HepG2 (cell line): ENCODE data around the gene DYNC2LI1. TPM values are rescaled to one million over a fixed set of nuclear protein-coding genes. Genes with fewer than 3 reads are reported as not detected.

Source experiments
- ATAC-seq: fragments of 200-7000 bp; cut with Tn5 transposase; 3 replicates; pipeline ENCODE4 v1.9.1; 2020; ENCODE audit warnings: mild to moderate bottlenecking, moderate library complexity
- Bru-seq: library from RNA; stranded (reverse); fragments of 400-500 nt; gene quantifications from one replicate; lab custom pipeline; 2021; lab: Mats Ljungman, UMichigan
- BruChase-seq, 2 experiments: library from RNA; stranded (reverse); fragments of 400-500 nt; gene quantifications; one replicate each; lab custom pipeline; 2021; lab: Mats Ljungman, UMichigan
- BruUV-seq: library from RNA; stranded (reverse); fragments of 400-500 nt; replicated peaks from 2 replicates; lab custom pipeline; 2021; lab: Mats Ljungman, UMichigan
- CTCF ChIA-PET: fragments of 300-600 bp; formaldehyde crosslinking; extraction: SDS; loops from one replicate; lab custom pipeline; 2021; ENCODE audit warnings: low total read pairs, inconsistent platforms, low intra/inter-chr PET ratio; lab: Yijun Ruan, JAX
- POLR2A ChIA-PET: fragments of 350-600 bp; sonication (Branson Sonifier 250); formaldehyde crosslinking; loops from one replicate; lab custom pipeline; 2020; ENCODE audit warnings: antibody characterized with exemption, inconsistent platforms; lab: Yijun Ruan, JAX
- DNase-seq: peaks from one replicate; pipeline ENCODE4 v3.0.0-alpha.2; 2015; ENCODE audit warnings: low spot score
- FAIRE-seq: peaks from 3 replicates; lab custom pipeline; 2011; peaks lifted over from hg19 to GRCh38; lab: Jason Lieb, UNC
- H2AFZ ChIP-seq: one replicate; pipeline ENCODE4 v1.6.1; 2011; ENCODE audit warnings: low read length, inconsistent platforms
- H3K27ac ChIP-seq: fragments of 300-600 bp; 3 replicates; pipeline ENCODE4 v1.8.0; 2011; ENCODE audit warnings: mixed run types, mild to moderate bottlenecking, mixed read lengths, low read length, inconsistent platforms; ENCODE audit not compliant: insufficient read depth; ENCODE audit errors: extremely low read length
- H3K27me3 ChIP-seq, 2 experiments: fragments of 200-600 bp in 1 of 2; 2 replicates in 1 of 2; 3 replicates in 1 of 2; pipeline versions ENCODE4 v1.6.0 to v1.8.0; 2011; ENCODE audit warnings: low read length in 2 of 2, mild to moderate bottlenecking in 2 of 2, moderate library complexity in 2 of 2, inconsistent platforms in 1 of 2; ENCODE audit not compliant: insufficient read depth in 2 of 2, control insufficient read depth in 1 of 2
- H3K36me3 ChIP-seq, 2 experiments: fragments of 200-600 bp in 1 of 2; replicated peaks in 1 of 2; 2 replicates in 1 of 2; 3 replicates in 1 of 2; pipeline versions ENCODE4 v1.5.1 to v1.8.0; 2011; ENCODE audit warnings: low read length in 2 of 2, inconsistent platforms in 1 of 2; ENCODE audit not compliant: insufficient read depth in 2 of 2, control insufficient read depth in 1 of 2
- H3K4me1 ChIP-seq: 2 replicates; pipeline ENCODE4 v1.5.1; 2012; ENCODE audit warnings: low read length, inconsistent platforms; ENCODE audit not compliant: insufficient read depth
- H3K4me2 ChIP-seq: 2 replicates; pipeline ENCODE4 v1.6.0; 2011; ENCODE audit warnings: low read depth, low read length, inconsistent platforms
- H3K4me3 ChIP-seq, 3 experiments: fragments of 200-600 bp in 1 of 3; sonication (generic), shearing (Covaris generic) in 1 of 3; replicated peaks in 1 of 3; 2 replicates each; pipeline ENCODE4 v1.5.1; 2011 to 2016; ENCODE audit warnings: low read length in 3 of 3, inconsistent platforms in 2 of 3, low read depth in 2 of 3, mild to moderate bottlenecking in 2 of 3, control low read depth in 1 of 3, mixed read lengths in 1 of 3; ENCODE audit not compliant: insufficient read depth in 1 of 3
- H3K79me2 ChIP-seq: one replicate; pipeline ENCODE4 v1.6.1; 2011; ENCODE audit warnings: low read length, inconsistent platforms; ENCODE audit not compliant: insufficient read depth
- H3K9ac ChIP-seq: 2 replicates; pipeline ENCODE4 v1.6.0; 2011; ENCODE audit warnings: mild to moderate bottlenecking, low read depth, low read length, inconsistent platforms; ENCODE audit not compliant: insufficient read depth
- H3K9me3 ChIP-seq: 2 replicates; pipeline ENCODE4 v1.5.1; 2012; ENCODE audit warnings: mild to moderate bottlenecking, low read length
- H4K20me1 ChIP-seq: 2 replicates; pipeline ENCODE4 v1.6.0; 2011; ENCODE audit warnings: inconsistent platforms, mild to moderate bottlenecking, low read length, moderate library complexity; ENCODE audit not compliant: insufficient read depth
- CCAR2 ChIP-seq: fragments of 200-400 bp; formaldehyde crosslinking; optimal IDR thresholded peaks from 2 replicates; pipeline ENCODE3; 2018; ENCODE audit warnings: low read depth, mild to moderate bottlenecking, low read length, moderate library complexity
- KDM6A ChIP-seq: IDR thresholded peaks from 2 replicates; pipeline ENCODE4 v1.6.1; 2016; ENCODE audit warnings: low read depth
- KLF11 ChIP-seq: IDR thresholded peaks from 2 replicates; pipeline ENCODE4 v1.6.1; 2016; ENCODE audit warnings: missing compliant biosample characterization
- RFXANK ChIP-seq: IDR thresholded peaks from 2 replicates; pipeline ENCODE4 v1.6.1; 2016
- SETDB1 ChIP-seq: sonication (generic); formaldehyde crosslinking; IDR thresholded peaks from 2 replicates; pipeline ENCODE4 v1.5.1; 2020; ENCODE audit warnings: missing genetic modification reagents, mild to moderate bottlenecking, borderline replicate concordance
- SOX13 ChIP-seq, 3 experiments: fragments of 450-650 bp in 1 of 3; sonication (generic) in 1 of 3; formaldehyde crosslinking in 1 of 3; IDR thresholded peaks in 2 of 3; conservative IDR thresholded peaks in 1 of 3; 2 replicates each; pipeline versions ENCODE4 v1.5.0 to v1.6.1; 2016 to 2020; ENCODE audit warnings: antibody characterized with exemption in 1 of 3, mild to moderate bottlenecking in 1 of 3, missing compliant biosample characterization in 1 of 3, missing genetic modification reagents in 1 of 3, moderate library complexity in 1 of 3
- ZBTB8A ChIP-seq: sonication (generic); formaldehyde crosslinking; IDR thresholded peaks from 2 replicates; pipeline ENCODE4 v1.4.0; 2020; ENCODE audit warnings: mild to moderate bottlenecking, low read depth, missing genetic modification reagents, borderline replicate concordance
- ZNF639 ChIP-seq: conservative IDR thresholded peaks from 2 replicates; pipeline ENCODE4 v1.6.1; 2018; ENCODE audit warnings: missing genetic modification reagents
- ZNF678 ChIP-seq: sonication (generic); formaldehyde crosslinking; IDR thresholded peaks from 2 replicates; pipeline ENCODE4 v1.4.0; 2020; ENCODE audit warnings: mild to moderate bottlenecking, missing genetic modification reagents
- ZNF724P ChIP-seq: sonication (generic); formaldehyde crosslinking; IDR thresholded peaks from 2 replicates; pipeline ENCODE4 v1.8.0; 2022; ENCODE audit warnings: missing genetic modification reagents, borderline replicate concordance
- whole genome bisulfite sequencing: methylation state at CpG from one replicate; pipeline ENCODE4 v1.1.6; 2017; ENCODE audit warnings: low lambda C conversion rate; 5-methylcytosine and 5-hydroxymethylcytosine counted together
- in situ Hi-C: cut with HindIII; loops from 2 replicates; pipeline ENCODE4 v1.10.0; 2017; ENCODE audit warnings: low pct_unique_long_range_greater_than_20kb; ENCODE audit not compliant: extremely low pct_ligation_motif_present
- intact Hi-C: fragments of 100-400 bp; cut with micrococcal nuclease; formaldehyde crosslinking; loops from one replicate; pipeline ENCODE4 v1.10.0; 2022; ENCODE audit not compliant: unreplicated experiment
- long read RNA-seq, 2 experiments: library from RNA in 1 of 2; library from polyadenylated mRNA in 1 of 2; stranded (forward) in 1 of 2; unstranded in 1 of 2; transcript quantifications; one replicate each; pipeline ENCODE4 v2.0.0, GENCODE V29; 2019 to 2022
- polyA minus RNA-seq, 3 experiments: library from RNA; depleted of rRNA, polyadenylated mRNA; stranded (reverse); fragments of >200 nt; gene quantifications; 2 replicates each; pipeline ENCODE4 v1.2.3, GENCODE V29; 2011; ENCODE audit warnings: low replicate concordance in 1 of 3
- polyA plus RNA-seq, 8 experiments: library from polyadenylated mRNA; depleted of rRNA in 3 of 8; stranded (reverse) in 7 of 8; unstranded in 1 of 8; fragments of >200 nt; fragmentation: Illumina TruSeq in 4 of 8; extraction: Trizol in 4 of 8; gene quantifications; 2 replicates each; pipeline versions ENCODE4 v1.2.1 to v1.2.3, GENCODE V29; 2011 to 2016; ENCODE audit warnings: low read depth in 4 of 8, missing spikeins in 1 of 8, mixed read lengths in 1 of 8; ENCODE audit not compliant: insufficient read depth in 1 of 8
- total RNA-seq, 5 experiments: library from RNA; depleted of rRNA; stranded (reverse); fragments of >200 nt; fragmentation: Illumina TruSeq; extraction: Trizol; gene quantifications; 2 replicates each; pipeline ENCODE4 v1.2.3, GENCODE V29; 2016; ENCODE audit warnings: low read depth in 1 of 5
- TF ChIP-seq, protein P1 (sequence below): sonication (generic); formaldehyde crosslinking; IDR thresholded peaks from 2 replicates; pipeline ENCODE4 v1.8.1; 2022; ENCODE audit warnings: low read depth, mild to moderate bottlenecking, missing genetic modification reagents

DYNC2LI1 gene
- 23.2 and 27.9 TPM in 2 replicates for total RNA-seq (2016; rRNA removed; fragmentation: Illumina TruSeq; extraction: Trizol)
- 7.3 and 9.1 TPM in 2 replicates for total RNA-seq (2016; cell fraction: cytosol; rRNA removed; fragmentation: Illumina TruSeq; extraction: Trizol; ENCODE audit: low read depth)
- total RNA-seq (2016; cell fraction: insoluble cytoplasmic fraction; rRNA removed; fragmentation: Illumina TruSeq; extraction: Trizol): 23.5 and 32.2 TPM in 2 replicates
- 7.6 and 7.9 TPM in 2 replicates for total RNA-seq (2016; cell fraction: membrane; rRNA removed; fragmentation: Illumina TruSeq; extraction: Trizol)
- 15.5 and 17.2 TPM in 2 replicates for total RNA-seq (2016; cell fraction: nucleus; rRNA removed; fragmentation: Illumina TruSeq; extraction: Trizol)
- polyA plus RNA-seq (2011; rRNA removed): 10.2 and 16.9 TPM in 2 replicates
- 5.3 and 8.1 TPM in 2 replicates for polyA plus RNA-seq (2011; cell fraction: cytosol; rRNA removed)
- polyA plus RNA-seq (2011; cell fraction: nucleus; rRNA removed): 4.8 and 7.3 TPM in 2 replicates
- polyA plus RNA-seq (2012): 10.8 and 15.5 TPM in 2 replicates
- 2.7 TPM in 2 replicates for polyA plus RNA-seq (2016; cell fraction: cytosol; fragmentation: Illumina TruSeq; extraction: Trizol; ENCODE audit: low read depth)
- 30.8 and 44.1 TPM in 2 replicates for polyA plus RNA-seq (2016; cell fraction: insoluble cytoplasmic fraction; fragmentation: Illumina TruSeq; extraction: Trizol; ENCODE audit: low read depth)
- 4.5 and 4.8 TPM in 2 replicates for polyA plus RNA-seq (2016; cell fraction: membrane; fragmentation: Illumina TruSeq; extraction: Trizol; ENCODE audit: low read depth)
- 18.5 and 19.3 TPM in 2 replicates for polyA plus RNA-seq (2016; cell fraction: nucleus; fragmentation: Illumina TruSeq; extraction: Trizol; ENCODE audit: insufficient read depth, low read depth)
- 1.3 and 1.4 TPM in 2 replicates for polyA minus RNA-seq (2011; rRNA and poly(A)+ RNA removed; ENCODE audit: low replicate concordance)
- 6.3 and 8.7 TPM in 2 replicates for polyA minus RNA-seq (2011; cell fraction: cytosol; rRNA and poly(A)+ RNA removed)
- polyA minus RNA-seq (2011; cell fraction: nucleus; rRNA and poly(A)+ RNA removed): 12.1 and 18.2 TPM in 2 replicates
- Bru-seq, nascent RNA: percentile 51 among the genes with signal in this experiment
- BruChase-seq, experiment 1, labeled RNA remaining after a 6-hour chase: percentile 48 among the genes with signal in this experiment
- BruChase-seq, experiment 2, labeled RNA remaining after a 2-hour chase: percentile 51 among the genes with signal in this experiment
- long read RNA-seq, experiment 1, transcript DYNC2LI1-201 (13 exons, 1,399 nt): major isoform, 5 of 19 reads
- long read RNA-seq, experiment 1, partial matches to known transcripts: 4 of 19 reads
- long read RNA-seq, experiment 1, other reads (novel, unspliced or antisense): 5 of 19 reads
- long read RNA-seq, experiment 2, partial matches to known transcripts: 9 of 18 reads
- long read RNA-seq, experiment 2, other reads (novel, unspliced or antisense): 2 of 18 reads

- intact Hi-C loops: loop anchor here (5.0 to 10.0 kb wide), 2 partner anchors 139 to 167 kb away; partner anchors contain the start of gene PLEKHH2
- H3K9ac ChIP-seq: peak within 1 kb of the TSS; percentile 65
- CTCF ChIA-PET: no interaction called here
- TF ChIP-seq ZNF724P (CRISPR knock-in tag): peak; percentile 78
- no peak for TF ChIP-seq CCAR2
- no peak; the same call in 1 of the 2 replicates for TF ChIP-seq ZNF639
- TF ChIP-seq, protein P1, sequence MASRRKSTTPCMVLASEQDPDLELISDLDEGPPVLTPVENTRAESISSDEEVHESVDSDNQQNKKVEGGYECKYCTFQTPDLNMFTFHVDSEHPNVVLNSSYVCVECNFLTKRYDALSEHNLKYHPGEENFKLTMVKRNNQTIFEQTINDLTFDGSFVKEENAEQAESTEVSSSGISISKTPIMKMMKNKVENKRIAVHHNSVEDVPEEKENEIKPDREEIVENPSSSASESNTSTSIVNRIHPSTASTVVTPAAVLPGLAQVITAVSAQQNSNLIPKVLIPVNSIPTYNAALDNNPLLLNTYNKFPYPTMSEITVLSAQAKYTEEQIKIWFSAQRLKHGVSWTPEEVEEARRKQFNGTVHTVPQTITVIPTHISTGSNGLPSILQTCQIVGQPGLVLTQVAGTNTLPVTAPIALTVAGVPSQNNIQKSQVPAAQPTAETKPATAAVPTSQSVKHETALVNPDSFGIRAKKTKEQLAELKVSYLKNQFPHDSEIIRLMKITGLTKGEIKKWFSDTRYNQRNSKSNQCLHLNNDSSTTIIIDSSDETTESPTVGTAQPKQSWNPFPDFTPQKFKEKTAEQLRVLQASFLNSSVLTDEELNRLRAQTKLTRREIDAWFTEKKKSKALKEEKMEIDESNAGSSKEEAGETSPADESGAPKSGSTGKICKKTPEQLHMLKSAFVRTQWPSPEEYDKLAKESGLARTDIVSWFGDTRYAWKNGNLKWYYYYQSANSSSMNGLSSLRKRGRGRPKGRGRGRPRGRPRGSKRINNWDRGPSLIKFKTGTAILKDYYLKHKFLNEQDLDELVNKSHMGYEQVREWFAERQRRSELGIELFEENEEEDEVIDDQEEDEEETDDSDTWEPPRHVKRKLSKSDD (CRISPR knock-in tag): peak; percentile 90
- TF ChIP-seq SOX13 (IDR thresholded peaks at IDR 0.05): no peak
- peak in 1 of 2 experiments; percentile 15; a peak in 1 of 4 replicates for TF ChIP-seq SOX13 (CRISPR knock-in tag; conservative IDR thresholded peaks at IDR 0.05 in 1 of 2, IDR thresholded peaks at IDR 0.05 in 1 of 2)
- no peak for TF ChIP-seq RFXANK (CRISPR knock-in tag)
- TF ChIP-seq KDM6A (CRISPR knock-in tag): no peak
- no peak for TF ChIP-seq SETDB1
- TF ChIP-seq KLF11 (CRISPR knock-in tag): peak; percentile 62; the same call in 1 of the 2 replicates
- no peak for TF ChIP-seq ZNF678 (CRISPR knock-in tag)
- TF ChIP-seq ZBTB8A (CRISPR knock-in tag): no peak
Observed at GRCh38 chr2:43773876-43774613, at the start of gene DYNC2LI1. DYNC2LI1 (plus strand) TSS chr2:43774039; CDS start chr2:43774139, 100 bp downstream.

More at GRCh38 chr2:43773876-43774613, at the start of gene DYNC2LI1:
- H3K36me3 ChIP-seq: peaks cover 0 to 5% of the 10 kb centered on the region in 2 experiments; a peak in 1 of 5 replicates
- peak within 1 kb of the TSS; percentile 86 to 94 (median 89) for H3K4me3 ChIP-seq
- H3K27ac ChIP-seq: peak within 1 kb of the TSS; percentile 16
- peak within 1 kb of the TSS; percentile 73 for H2AFZ ChIP-seq
- POLR2A ChIA-PET: interaction anchor here (0.9 to 1.8 kb wide), 9 partner anchors 10 to 178 kb away, joined by 3 to 13 read pairs (median 6); partner anchors contain the start of genes ABCG5, ABCG8 and THADA
- in situ Hi-C loops: no loop called here
- under 1% methylated on average over 31 of the region's 31 CpGs for WGBS
- no peaks in the 10 kb centered on the region for H3K9me3 ChIP-seq
- DNase-seq: peak; percentile 83
- H3K79me2 ChIP-seq: no peaks in the 10 kb centered on the region
- H3K27me3 ChIP-seq: no peaks in the 10 kb centered on the region; a peak in 1 of 5 replicates
- no TSS peak for BruUV-seq
- ATAC-seq: peak; percentile 99
- peaks cover 11% of the 10 kb centered on the region for H3K4me1 ChIP-seq
- no peaks in the 10 kb centered on the region for H4K20me1 ChIP-seq
- peak within 1 kb of the TSS; percentile 89 for H3K4me2 ChIP-seq
- FAIRE-seq: peak; percentile 73
